T-helper 2 cell treated with Interferon-gamma antibody and Interleukin-4, amounts not matched to agents 5 μg/mL and 100 μg/mL, for 36 hours (primary cell): ENCODE measurements around the gene DUSP28.
A peak's percentile ranks its signal among the peaks of the same experiment; 100 is the strongest.

Source experiments
- DNase-seq: peaks from one replicate; pipeline ENCODE4 v3.0.0; 2021; ENCODE audit warnings: low spot score
- H3K27ac Mint-ChIP-seq: one replicate; pipeline ENCODE4 v1.8.0; 2021; ENCODE audit warnings: mild to moderate bottlenecking, mixed read lengths
- H3K27me3 Mint-ChIP-seq: one replicate; pipeline ENCODE4 v1.8.0; 2021; ENCODE audit warnings: low read depth, mixed read lengths
- H3K36me3 Mint-ChIP-seq: one replicate; pipeline ENCODE4 v1.8.0; 2021; ENCODE audit warnings: low read depth, mixed read lengths
- H3K4me1 Mint-ChIP-seq: one replicate; pipeline ENCODE4 v1.8.0; 2021; ENCODE audit warnings: low read depth, mixed read lengths
- H3K4me3 Mint-ChIP-seq: one replicate; pipeline ENCODE4 v1.8.0; 2022; ENCODE audit warnings: mild to moderate bottlenecking, moderate library complexity, mixed read lengths
- H3K9me3 Mint-ChIP-seq: one replicate; pipeline ENCODE4 v1.8.0; 2021; ENCODE audit warnings: mixed read lengths

Gene DUSP28

GRCh38 chr2:240560084-240560479, at the start of gene DUSP28:
Gene DUSP28 (plus strand): TSS chr2:240560357. CDS start chr2:240560685, 328 bp downstream.
- Mint-ChIP-seq H3K4me3 (peak within 1 kb of the TSS; percentile 96), H3K36me3 (peaks cover 62% of the 10 kb centered on the region), H3K9me3 (no peaks in the 10 kb centered on the region), H3K4me1 (peaks cover 63% of the 10 kb centered on the region), H3K27me3 (no peaks in the 10 kb centered on the region), H3K27ac (peak within 1 kb of the TSS; percentile 90)
- DNase-seq: peak; percentile 94

GRCh38 chr2:240510513-240511210, 49.5 kb upstream of the DUSP28 start:
- H3K4me1 Mint-ChIP-seq: peaks cover 7% of the 10 kb centered on the region
- H3K27me3 Mint-ChIP-seq: no peaks in the 10 kb centered on the region
- H3K9me3 Mint-ChIP-seq: no peaks in the 10 kb centered on the region
- no peak overlapping the region for H3K4me3 Mint-ChIP-seq
- DNase-seq: no peak
- no peak overlapping the region for H3K27ac Mint-ChIP-seq
- peaks cover 2% of the 10 kb centered on the region for H3K36me3 Mint-ChIP-seq

- H3K4me1 Mint-ChIP-seq: peaks cover 7% of the 10 kb centered on the region
- no peak overlapping the region for H3K4me3 Mint-ChIP-seq
- no peaks in the 10 kb centered on the region for H3K27me3 Mint-ChIP-seq
- H3K36me3 Mint-ChIP-seq: peaks cover 2% of the 10 kb centered on the region
- no peaks in the 10 kb centered on the region for H3K9me3 Mint-ChIP-seq
- no peak overlapping the region for H3K27ac Mint-ChIP-seq
- DNase-seq: no peak
Measured at GRCh38 chr2:240511351-240512108, 48.6 kb upstream of the DUSP28 start.

- DNase-seq: no peak
- no peak overlapping the region for H3K27ac Mint-ChIP-seq
- H3K9me3 Mint-ChIP-seq: no peaks in the 10 kb centered on the region
- H3K4me1 Mint-ChIP-seq: peaks cover 7% of the 10 kb centered on the region
- H3K4me3 Mint-ChIP-seq: no peak overlapping the region
- peaks cover 2% of the 10 kb centered on the region for H3K36me3 Mint-ChIP-seq
- H3K27me3 Mint-ChIP-seq: no peaks in the 10 kb centered on the region
Measured at GRCh38 chr2:240512109-240512485, 48.1 kb upstream of the DUSP28 start.

- peaks cover 2% of the 10 kb centered on the region for H3K36me3 Mint-ChIP-seq
- H3K4me1 Mint-ChIP-seq: peaks cover 7% of the 10 kb centered on the region
- peak overlapping the region; percentile 58 for H3K27ac Mint-ChIP-seq
- no peak overlapping the region for H3K4me3 Mint-ChIP-seq
- H3K9me3 Mint-ChIP-seq: no peaks in the 10 kb centered on the region
- no peak for DNase-seq
- H3K27me3 Mint-ChIP-seq: no peaks in the 10 kb centered on the region
Measured at GRCh38 chr2:240512666-240513535, 47.3 kb upstream of the DUSP28 start.

- H3K36me3 Mint-ChIP-seq: peaks cover 2% of the 10 kb centered on the region
- no peak overlapping the region for H3K4me3 Mint-ChIP-seq
- H3K4me1 Mint-ChIP-seq: peaks cover 7% of the 10 kb centered on the region
- DNase-seq: peak; percentile 77
- H3K27ac Mint-ChIP-seq: peak overlapping the region; percentile 58
- H3K27me3 Mint-ChIP-seq: no peaks in the 10 kb centered on the region
- H3K9me3 Mint-ChIP-seq: no peaks in the 10 kb centered on the region
Measured at GRCh38 chr2:240513549-240514287, 46.4 kb upstream of the DUSP28 start.

GRCh38 chr2:240514631-240515030, 45.5 kb upstream of the DUSP28 start:
- Mint-ChIP-seq H3K27ac (no peak overlapping the region), H3K27me3 (no peaks in the 10 kb centered on the region), H3K36me3 (peaks cover 5% of the 10 kb centered on the region), H3K9me3 (no peaks in the 10 kb centered on the region), H3K4me3 (no peak overlapping the region), H3K4me1 (peaks cover 7% of the 10 kb centered on the region)
- no peak for DNase-seq

- no peak for DNase-seq
- Mint-ChIP-seq H3K36me3 (peaks cover 14% of the 10 kb centered on the region), H3K9me3 (peaks cover 2% of the 10 kb centered on the region), H3K4me1 (peaks cover 7% of the 10 kb centered on the region), H3K27ac (no peak overlapping the region), H3K4me3 (no peak overlapping the region), H3K27me3 (no peaks in the 10 kb centered on the region)
Measured at GRCh38 chr2:240517342-240517741, 42.8 kb upstream of the DUSP28 start.

- no peak for DNase-seq
- Mint-ChIP-seq H3K9me3 (peaks cover 9% of the 10 kb centered on the region), H3K36me3 (peaks cover 29% of the 10 kb centered on the region), H3K27ac (no peak overlapping the region), H3K4me1 (peaks cover 5% of the 10 kb centered on the region), H3K4me3 (no peak overlapping the region), H3K27me3 (no peaks in the 10 kb centered on the region)
Measured at GRCh38 chr2:240518981-240519380, 41.2 kb upstream of the DUSP28 start.

GRCh38 chr2:240519396-240520129, 40.6 kb upstream of the DUSP28 start:
- Mint-ChIP-seq H3K4me1 (no peaks in the 10 kb centered on the region), H3K4me3 (no peak overlapping the region), H3K27ac (no peak overlapping the region), H3K36me3 (peaks cover 34% of the 10 kb centered on the region), H3K27me3 (no peaks in the 10 kb centered on the region), H3K9me3 (peaks cover 15% of the 10 kb centered on the region)
- DNase-seq: no peak

- Mint-ChIP-seq H3K9me3 (peaks cover 23% of the 10 kb centered on the region), H3K27me3 (no peaks in the 10 kb centered on the region), H3K4me3 (no peak overlapping the region), H3K4me1 (no peaks in the 10 kb centered on the region), H3K36me3 (peaks cover 42% of the 10 kb centered on the region), H3K27ac (no peak overlapping the region)
- no peak for DNase-seq
Measured at GRCh38 chr2:240520130-240520973, 39.8 kb upstream of the DUSP28 start.

- Mint-ChIP-seq H3K4me1 (no peaks in the 10 kb centered on the region), H3K4me3 (no peak overlapping the region), H3K27me3 (no peaks in the 10 kb centered on the region), H3K36me3 (peaks cover 48% of the 10 kb centered on the region), H3K27ac (no peak overlapping the region), H3K9me3 (peaks cover 27% of the 10 kb centered on the region)
- DNase-seq: no peak
Measured at GRCh38 chr2:240520974-240521350, 39.2 kb upstream of the DUSP28 start.
